ENCODE data around the gene ST8SIA3.

The ST8SIA3 gene, protein sequence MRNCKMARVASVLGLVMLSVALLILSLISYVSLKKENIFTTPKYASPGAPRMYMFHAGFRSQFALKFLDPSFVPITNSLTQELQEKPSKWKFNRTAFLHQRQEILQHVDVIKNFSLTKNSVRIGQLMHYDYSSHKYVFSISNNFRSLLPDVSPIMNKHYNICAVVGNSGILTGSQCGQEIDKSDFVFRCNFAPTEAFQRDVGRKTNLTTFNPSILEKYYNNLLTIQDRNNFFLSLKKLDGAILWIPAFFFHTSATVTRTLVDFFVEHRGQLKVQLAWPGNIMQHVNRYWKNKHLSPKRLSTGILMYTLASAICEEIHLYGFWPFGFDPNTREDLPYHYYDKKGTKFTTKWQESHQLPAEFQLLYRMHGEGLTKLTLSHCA

DNA sequence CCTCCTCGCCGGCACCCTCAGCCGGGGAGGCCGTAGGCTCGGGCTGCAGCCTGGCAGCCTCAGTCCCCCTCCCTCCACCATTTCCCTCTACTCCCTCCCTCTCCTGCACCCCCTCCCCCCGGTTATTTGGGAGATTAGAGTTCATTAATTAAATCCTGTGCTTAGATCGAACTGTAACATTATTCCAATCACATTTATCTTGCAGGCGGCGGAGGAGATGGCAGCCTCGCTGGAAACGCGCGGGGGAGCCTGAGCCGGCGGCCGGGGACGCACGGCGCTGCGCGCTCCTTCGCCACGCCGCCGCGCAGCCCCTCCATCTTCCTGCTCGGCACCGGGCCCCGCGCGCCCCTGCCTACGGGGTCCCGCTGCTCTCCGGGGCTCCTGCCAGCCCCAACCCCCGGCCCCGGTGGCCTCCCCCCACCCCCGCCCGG, at the start of gene ST8SIA3:
ST8SIA3 (plus strand) TSS at position 287 of the 431 bp plus-strand sequence. CDS start 290 bp downstream, outside the sequence.
- no peak within 1 kb of the TSS for H3K4me3 Mint-ChIP-seq
- no peak within 1 kb of the TSS for H3K27ac Mint-ChIP-seq
- no peaks in the 10 kb centered on the region for H3K4me1 Mint-ChIP-seq
- peaks cover 5% of the 10 kb centered on the region for H3K36me3 Mint-ChIP-seq
- peaks cover 5% of the 10 kb centered on the region for H3K9me3 Mint-ChIP-seq
- no peak for ATAC-seq
- H3K27me3 Mint-ChIP-seq = peaks cover 86% of the 10 kb centered on the region

DNA sequence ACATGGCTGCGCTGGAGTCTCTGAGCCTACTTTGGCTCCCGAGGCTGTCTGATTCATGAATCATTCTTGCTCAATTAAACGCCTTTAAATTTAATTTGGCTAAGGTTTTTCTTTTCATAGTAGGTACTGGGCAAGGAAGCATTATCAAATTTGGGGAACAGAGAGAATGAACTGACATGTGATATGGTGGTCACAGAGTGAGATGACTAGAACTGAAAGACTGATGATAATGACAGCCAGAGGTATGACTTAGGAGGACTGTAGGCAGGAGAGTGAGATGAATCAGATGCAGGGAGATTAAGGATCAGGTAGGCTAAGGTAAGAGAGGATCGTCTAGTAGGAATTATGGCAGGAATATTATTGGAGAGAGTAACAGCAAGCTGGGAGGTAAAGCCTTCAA, 40.9 kb upstream of the ST8SIA3 start:
- Mint-ChIP-seq H3K4me1 (no peaks in the 10 kb centered on the region), H3K27ac (no peak overlapping the region), H3K36me3 (no peaks in the 10 kb centered on the region), H3K27me3 (no peaks in the 10 kb centered on the region), H3K4me3 (no peak overlapping the region), H3K9me3 (no peaks in the 10 kb centered on the region)
- peak; percentile 63 for ATAC-seq

DNA sequence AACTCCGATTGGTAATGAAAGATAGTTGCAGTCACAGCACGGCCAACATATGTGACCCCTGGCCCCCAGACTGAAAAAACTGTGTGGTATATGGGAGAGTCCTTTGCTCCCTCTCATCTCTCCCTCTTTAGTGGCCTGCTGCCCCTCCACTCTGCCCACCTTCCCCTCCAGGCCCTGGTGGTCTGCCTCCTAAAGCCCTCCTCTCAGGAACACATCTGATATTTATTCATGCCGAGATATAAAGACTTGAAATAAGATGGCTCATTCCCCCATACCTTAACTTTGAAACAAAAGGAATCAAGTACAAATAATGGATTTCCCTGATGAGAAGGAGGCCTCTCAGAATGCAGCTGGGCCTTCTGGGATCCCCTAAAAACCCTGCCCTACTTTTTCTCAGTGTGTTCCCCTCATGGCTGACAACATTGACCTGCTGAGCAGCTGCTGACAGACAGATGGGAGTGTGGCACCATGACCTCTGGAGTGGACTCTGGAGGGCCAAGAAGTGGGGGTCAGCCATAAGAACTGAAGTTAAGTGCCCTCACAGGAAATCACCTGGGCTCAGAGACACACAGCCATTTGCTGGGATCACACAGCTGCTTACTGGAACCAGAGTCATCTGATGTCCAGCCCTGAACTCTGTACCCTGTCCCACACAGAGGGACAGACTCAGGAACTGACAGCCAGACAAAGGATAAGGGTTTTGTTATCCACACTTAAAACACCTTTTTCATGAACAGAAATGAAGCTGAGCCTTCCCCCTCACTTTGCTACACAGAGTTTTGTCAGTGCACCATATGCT, 39.8 kb upstream of the ST8SIA3 start:
- no peak for ATAC-seq
- no peaks in the 10 kb centered on the region for H3K9me3 Mint-ChIP-seq
- no peak overlapping the region for H3K4me3 Mint-ChIP-seq
- no peak overlapping the region for H3K27ac Mint-ChIP-seq
- no peaks in the 10 kb centered on the region for H3K36me3 Mint-ChIP-seq
- no peaks in the 10 kb centered on the region for H3K27me3 Mint-ChIP-seq
- no peaks in the 10 kb centered on the region for H3K4me1 Mint-ChIP-seq

DNA sequence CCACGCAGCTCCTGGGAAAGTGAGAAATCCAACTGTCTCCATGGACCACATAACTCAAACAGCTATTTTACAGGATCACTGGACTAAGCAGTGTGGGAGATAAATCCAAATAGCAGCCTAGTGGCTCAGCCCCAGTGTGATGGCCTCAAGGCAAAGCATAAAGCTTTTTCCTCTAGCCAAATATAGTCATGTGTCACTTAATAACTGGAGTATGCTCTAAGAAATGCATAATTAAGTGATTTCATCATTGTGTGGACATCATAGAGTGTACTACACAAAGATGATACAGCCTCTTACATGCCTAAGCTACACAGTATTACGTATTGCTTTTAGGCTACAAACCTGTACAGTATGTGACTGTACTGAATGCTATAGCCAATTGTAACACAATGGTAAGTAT, 31.8 kb upstream of the ST8SIA3 start:
- ATAC-seq = no peak

GRCh38 chr18:57325491-57326166, 26.7 kb upstream of the ST8SIA3 start:
- no peak overlapping the region for H3K4me3 Mint-ChIP-seq
- H3K27ac Mint-ChIP-seq = no peak overlapping the region
- no peaks in the 10 kb centered on the region for H3K36me3 Mint-ChIP-seq
- H3K9me3 Mint-ChIP-seq = peaks cover 10% of the 10 kb centered on the region
- no peak for ATAC-seq
- no peaks in the 10 kb centered on the region for H3K27me3 Mint-ChIP-seq
- no peaks in the 10 kb centered on the region for H3K4me1 Mint-ChIP-seq

More for the DNA sequence above, 31.8 kb upstream of the ST8SIA3 start:
- peaks cover 5% of the 10 kb centered on the region for H3K9me3 Mint-ChIP-seq
- no peak overlapping the region for H3K27ac Mint-ChIP-seq
- H3K4me3 Mint-ChIP-seq = no peak overlapping the region
- H3K36me3 Mint-ChIP-seq = no peaks in the 10 kb centered on the region
- no peaks in the 10 kb centered on the region for H3K4me1 Mint-ChIP-seq
- H3K27me3 Mint-ChIP-seq = no peaks in the 10 kb centered on the region

GRCh38 chr18:57326718-57327323, 25.5 kb upstream of the ST8SIA3 start:
- H3K4me1 Mint-ChIP-seq = no peaks in the 10 kb centered on the region
- H3K27me3 Mint-ChIP-seq = no peaks in the 10 kb centered on the region
- no peak overlapping the region for H3K4me3 Mint-ChIP-seq
- H3K9me3 Mint-ChIP-seq = peaks cover 10% of the 10 kb centered on the region
- ATAC-seq = no peak
- H3K27ac Mint-ChIP-seq = no peak overlapping the region
- no peaks in the 10 kb centered on the region for H3K36me3 Mint-ChIP-seq

DNA sequence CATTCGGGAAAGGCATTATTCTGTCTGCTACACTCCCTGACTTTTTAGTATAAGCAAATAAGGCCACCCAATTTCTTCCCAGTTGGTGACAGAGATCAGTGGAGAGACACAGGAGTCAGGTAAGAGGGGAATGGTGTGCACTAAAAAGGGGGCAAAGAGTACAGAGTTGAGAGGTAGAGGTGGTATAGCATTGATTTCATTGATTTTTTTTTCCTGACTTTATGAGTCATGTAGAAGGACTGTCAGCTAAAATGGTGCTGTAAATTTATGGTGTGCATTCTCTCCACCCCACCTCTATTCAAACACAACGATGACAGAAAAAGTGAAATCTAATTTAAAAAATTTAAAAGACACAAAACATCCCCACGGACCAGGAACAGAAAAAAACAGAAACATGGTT, 23.7 kb upstream of the ST8SIA3 start:
- no peak for ATAC-seq
- H3K27me3 Mint-ChIP-seq = peaks cover under 1% of the 10 kb centered on the region
- H3K4me1 Mint-ChIP-seq = no peaks in the 10 kb centered on the region
- H3K27ac Mint-ChIP-seq = no peak overlapping the region
- no peaks in the 10 kb centered on the region for H3K36me3 Mint-ChIP-seq
- peaks cover 10% of the 10 kb centered on the region for H3K9me3 Mint-ChIP-seq
- no peak overlapping the region for H3K4me3 Mint-ChIP-seq

DNA sequence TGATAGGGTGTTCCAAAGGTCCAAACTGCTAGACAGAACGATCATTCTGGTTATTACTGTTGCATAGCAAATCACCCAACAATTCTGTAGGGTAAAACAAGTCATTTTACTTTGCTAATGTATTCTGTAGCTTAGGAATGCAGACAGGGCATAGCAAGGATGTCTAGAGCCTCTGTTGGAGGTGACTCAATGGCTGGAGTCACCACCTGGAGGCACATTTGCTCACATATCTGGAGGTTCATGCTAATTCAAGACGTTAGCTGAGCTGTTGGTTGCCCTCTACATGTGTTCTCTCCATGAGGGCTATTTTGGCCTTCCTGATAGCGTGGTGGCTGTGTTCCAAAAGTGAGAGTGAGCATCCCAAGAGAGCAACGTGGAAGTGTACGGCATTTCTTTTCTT, 22.5 kb upstream of the ST8SIA3 start:
- no peak for ATAC-seq
- Mint-ChIP-seq H3K27me3 (peaks cover 13% of the 10 kb centered on the region), H3K4me1 (no peaks in the 10 kb centered on the region), H3K4me3 (no peak overlapping the region), H3K27ac (no peak overlapping the region), H3K9me3 (peaks cover 10% of the 10 kb centered on the region), H3K36me3 (no peaks in the 10 kb centered on the region)

- Mint-ChIP-seq H3K9me3 (peaks cover 5% of the 10 kb centered on the region), H3K27ac (no peak overlapping the region), H3K4me1 (no peaks in the 10 kb centered on the region), H3K27me3 (peaks cover 19% of the 10 kb centered on the region), H3K4me3 (no peak overlapping the region), H3K36me3 (no peaks in the 10 kb centered on the region)
- no peak for ATAC-seq
Measured at GRCh38 chr18:57331718-57332117, 20.6 kb upstream of the ST8SIA3 start.

DNA sequence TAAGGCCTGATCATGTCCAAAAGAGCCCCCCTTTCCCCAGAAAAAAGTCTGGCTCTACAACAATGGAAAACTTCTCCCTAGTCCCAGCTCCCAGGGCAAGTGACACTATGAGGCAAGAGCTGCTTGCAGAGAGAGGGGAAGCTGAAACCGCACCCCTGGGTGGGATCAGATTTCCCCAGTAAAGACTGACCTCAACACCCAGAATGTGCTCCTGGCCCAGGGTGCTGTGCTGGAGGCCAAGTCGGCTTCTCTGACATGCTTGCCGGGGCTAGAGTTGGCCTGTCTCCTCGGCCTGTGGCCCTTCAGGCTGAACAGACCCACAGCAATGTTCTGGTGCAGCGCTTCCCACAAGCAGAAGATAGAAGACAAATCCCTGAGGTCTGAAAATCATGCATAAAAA, 18.4 kb upstream of the ST8SIA3 start:
- ATAC-seq = no peak
- Mint-ChIP-seq H3K4me3 (no peak overlapping the region), H3K4me1 (no peaks in the 10 kb centered on the region), H3K36me3 (no peaks in the 10 kb centered on the region), H3K27me3 (peaks cover 34% of the 10 kb centered on the region), H3K9me3 (peaks cover 5% of the 10 kb centered on the region), H3K27ac (no peak overlapping the region)

DNA sequence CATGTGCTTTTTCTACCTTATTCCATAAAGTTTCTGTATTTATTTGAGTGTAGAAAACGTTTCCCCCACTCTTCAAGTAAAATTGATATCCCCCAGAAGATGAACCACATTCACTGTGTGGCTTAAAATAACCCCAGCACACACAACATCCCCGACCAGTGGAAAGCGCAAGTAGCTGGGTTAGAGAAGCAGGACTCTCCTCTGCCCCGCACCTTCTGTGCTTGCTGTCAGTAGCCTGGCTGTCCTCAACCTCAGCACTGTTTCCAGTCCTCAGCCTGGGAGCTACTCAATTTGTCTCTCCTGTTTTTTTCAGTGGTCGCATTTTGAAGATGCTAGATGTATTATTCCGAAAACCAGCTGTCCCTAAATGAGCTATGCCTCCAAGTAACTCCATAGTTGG, 18.0 kb upstream of the ST8SIA3 start:
- Mint-ChIP-seq H3K27ac (no peak overlapping the region), H3K9me3 (peaks cover 5% of the 10 kb centered on the region), H3K4me1 (no peaks in the 10 kb centered on the region), H3K27me3 (peaks cover 38% of the 10 kb centered on the region), H3K4me3 (no peak overlapping the region), H3K36me3 (no peaks in the 10 kb centered on the region)
- ATAC-seq = no peak

DNA sequence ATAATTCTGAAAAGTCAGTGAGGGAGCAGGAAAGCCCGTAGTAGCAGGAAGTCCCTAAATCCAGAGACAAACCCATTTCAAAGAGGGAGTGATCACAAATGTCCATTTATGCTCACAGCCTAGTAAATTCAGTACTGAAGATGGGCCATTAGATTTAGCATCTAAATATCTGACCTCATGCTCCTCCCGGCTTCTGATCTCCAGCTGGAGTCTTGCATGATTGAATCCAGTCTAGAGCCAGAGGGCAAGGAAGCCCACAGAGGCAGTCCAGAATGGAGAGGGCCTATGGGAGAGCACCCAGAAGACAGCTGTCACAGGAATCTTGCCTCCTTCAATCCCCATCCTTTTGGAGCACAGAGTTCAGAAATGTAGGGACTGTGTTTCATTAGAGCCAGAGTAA, 16.0 kb upstream of the ST8SIA3 start:
- Mint-ChIP-seq H3K4me3 (no peak overlapping the region), H3K9me3 (peaks cover 5% of the 10 kb centered on the region), H3K27me3 (peaks cover 46% of the 10 kb centered on the region), H3K27ac (no peak overlapping the region), H3K4me1 (no peaks in the 10 kb centered on the region), H3K36me3 (no peaks in the 10 kb centered on the region)
- ATAC-seq = no peak

DNA sequence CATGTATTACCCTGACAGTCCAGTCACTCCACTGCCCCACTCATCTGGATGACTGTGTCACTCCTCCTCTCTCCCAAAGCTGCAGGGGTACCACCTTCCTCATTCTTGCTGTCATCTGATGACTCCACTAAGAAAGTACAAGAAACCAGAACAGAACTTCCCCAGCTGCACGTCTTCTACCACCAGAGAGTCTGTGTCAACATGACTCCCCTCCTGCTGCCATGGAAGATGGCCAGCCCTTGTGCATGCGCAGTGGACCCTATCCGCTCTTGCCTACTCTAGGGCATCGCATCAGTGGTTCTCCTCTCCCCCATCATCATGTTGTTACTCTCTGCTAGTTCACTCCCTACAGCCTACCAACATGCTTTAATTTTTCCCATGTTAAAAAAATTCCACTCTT, 14.5 kb upstream of the ST8SIA3 start:
- Mint-ChIP-seq H3K27ac (no peak overlapping the region), H3K36me3 (no peaks in the 10 kb centered on the region), H3K4me3 (no peak overlapping the region), H3K9me3 (peaks cover 5% of the 10 kb centered on the region), H3K27me3 (peaks cover 48% of the 10 kb centered on the region), H3K4me1 (no peaks in the 10 kb centered on the region)
- no peak for ATAC-seq

DNA sequence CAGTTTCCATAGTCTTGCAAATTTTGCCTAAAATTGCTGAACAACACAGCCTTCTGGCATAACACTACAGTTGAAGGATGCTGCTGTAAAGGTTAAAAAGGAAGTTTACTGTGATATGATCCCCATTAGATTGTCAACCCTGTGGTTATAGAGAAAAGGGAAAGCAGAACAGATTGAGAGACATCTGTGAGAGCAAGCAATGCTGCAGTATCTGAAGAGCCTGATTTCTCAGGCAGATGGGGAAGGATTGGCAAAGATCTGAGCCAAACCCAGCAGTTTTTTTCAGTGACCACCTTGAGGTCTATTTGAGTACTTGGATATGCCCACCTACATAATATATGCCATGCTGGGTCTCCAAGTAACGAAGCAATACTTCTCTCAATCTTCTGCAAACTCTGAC, 8.5 kb upstream of the ST8SIA3 start:
- no peak for ATAC-seq
- no peaks in the 10 kb centered on the region for H3K36me3 Mint-ChIP-seq
- H3K9me3 Mint-ChIP-seq = no peaks in the 10 kb centered on the region
- no peak overlapping the region for H3K4me3 Mint-ChIP-seq
- peaks cover 33% of the 10 kb centered on the region for H3K27me3 Mint-ChIP-seq
- H3K27ac Mint-ChIP-seq = no peak overlapping the region
- H3K4me1 Mint-ChIP-seq = no peaks in the 10 kb centered on the region

GRCh38 chr18:57346876-57347275, 5.5 kb upstream of the ST8SIA3 start:
- Mint-ChIP-seq H3K9me3 (no peaks in the 10 kb centered on the region), H3K36me3 (no peaks in the 10 kb centered on the region), H3K4me3 (no peak overlapping the region), H3K27ac (no peak overlapping the region), H3K27me3 (peaks cover 38% of the 10 kb centered on the region), H3K4me1 (no peaks in the 10 kb centered on the region)
- ATAC-seq = no peak
